OCI-LY3 (cell line): Measurements from ENCODE around the gene NKAIN4.

Experiments used
- H2AFZ ChIP-seq: fragments of 200-600, 300-600 bp; shearing (Covaris generic); 2 replicates; pipeline ENCODE4 v1.6.0; 2014; ENCODE audit warnings: antibody characterized with exemption, low read depth, low read length
- H3K27ac ChIP-seq: fragments of 200-600, 300-600 bp; sonication (generic); 2 replicates; pipeline ENCODE4 v1.5.1; 2014; ENCODE audit warnings: mild to moderate bottlenecking, low read length, moderate library complexity, mixed read lengths
- H3K27me3 ChIP-seq: fragments of 200-600, 300-600 bp; sonication (generic); 2 replicates; pipeline ENCODE4 v1.6.1; 2014; ENCODE audit warnings: low read depth, low read length, mixed read lengths
- H3K36me3 ChIP-seq: fragments of 200-600, 300-600 bp; sonication (generic); replicated peaks from 2 replicates; pipeline ENCODE3; 2014; ENCODE audit warnings: low read depth, low read length, mixed read lengths
- H3K4me1 ChIP-seq: fragments of 300-600, 200-600 bp; sonication (generic); 2 replicates; pipeline ENCODE4 v1.6.1; 2014; ENCODE audit warnings: low read length, mixed read lengths
- H3K4me2 ChIP-seq: fragments of 200-600, 300-600 bp; sonication (generic); 2 replicates; pipeline ENCODE4 v1.6.1; 2014; ENCODE audit warnings: low read length, mixed read lengths
- H3K4me3 ChIP-seq: fragments of 300-600, 200-600 bp; sonication (generic); 2 replicates; pipeline ENCODE4 v1.5.1; 2014; ENCODE audit warnings: antibody characterized with exemption, mild to moderate bottlenecking, low read length, moderate library complexity
- H3K79me2 ChIP-seq: fragments of 300-600, 200-600 bp; shearing (Covaris generic); 2 replicates; pipeline ENCODE4 v1.6.1; 2014; ENCODE audit warnings: mild to moderate bottlenecking, low read length, mixed read lengths
- H3K9ac ChIP-seq: fragments of 300-600, 200-600 bp; shearing (Covaris generic); 2 replicates; pipeline ENCODE4 v1.6.0; 2014; ENCODE audit warnings: mild to moderate bottlenecking, low read length, moderate library complexity
- H3K9me3 ChIP-seq: fragments of 200-600, 300-600 bp; shearing (Covaris generic); 2 replicates; pipeline ENCODE4 v1.6.1; 2014; ENCODE audit warnings: low read length, mixed read lengths; ENCODE audit not compliant: insufficient read depth
- H4K20me1 ChIP-seq: fragments of 200-600, 300-600 bp; sonication (generic); 2 replicates; pipeline ENCODE4 v1.6.1; 2016; ENCODE audit warnings: low read length, mixed read lengths; ENCODE audit not compliant: insufficient read depth
- EZH2phosphoT487 ChIP-seq: fragments of 200-600 bp; shearing (Covaris generic); IDR thresholded peaks from 2 replicates; pipeline ENCODE4 v1.6.1; 2018; ENCODE audit warnings: antibody characterized with exemption, mixed run types, low read depth
- TF ChIP-seq, protein P1 (sequence below): fragments of 200-600, 300-600 bp; sonication (generic); IDR thresholded peaks from 2 replicates; pipeline ENCODE4 v1.5.1; 2014; ENCODE audit warnings: antibody characterized with exemption, low read length, low read depth

NKAIN4 gene

DNA sequence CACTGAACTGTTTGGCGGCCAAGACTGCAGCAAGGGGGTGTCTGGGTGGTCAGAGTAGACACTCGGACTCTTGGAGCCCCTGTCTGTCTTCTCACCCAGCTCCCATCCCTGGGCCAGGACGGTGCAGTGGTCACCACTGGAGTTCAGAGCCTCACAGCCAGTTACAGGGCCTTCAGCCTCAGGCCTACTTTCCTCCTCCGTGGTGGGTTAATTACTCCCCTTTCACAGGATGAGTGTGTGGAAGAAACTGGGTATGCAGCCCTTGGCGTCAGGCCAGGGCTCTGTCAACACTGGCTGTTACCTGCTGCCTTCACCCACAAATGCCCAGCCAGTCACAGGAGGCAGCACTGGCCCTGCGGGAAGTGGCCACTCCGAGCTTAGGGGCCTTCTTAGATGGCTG is 36.6 kb downstream of the NKAIN4 start:
- Histone ChIP-seq H3K27ac (no peak overlapping the region), H3K9ac (no peak overlapping the region), H3K4me2 (no peak overlapping the region), H4K20me1 (peaks cover 10% of the 10 kb centered on the region), H3K4me3 (no peak overlapping the region), H3K4me1 (peaks cover 14% of the 10 kb centered on the region), H3K79me2 (peaks cover 33% of the 10 kb centered on the region), H3K36me3 (peaks cover 19% of the 10 kb centered on the region), H2AFZ (no peak overlapping the region), H3K27me3 (peaks cover 12% of the 10 kb centered on the region), H3K9me3 (no peaks in the 10 kb centered on the region)
- TF ChIP-seq, protein P1, sequence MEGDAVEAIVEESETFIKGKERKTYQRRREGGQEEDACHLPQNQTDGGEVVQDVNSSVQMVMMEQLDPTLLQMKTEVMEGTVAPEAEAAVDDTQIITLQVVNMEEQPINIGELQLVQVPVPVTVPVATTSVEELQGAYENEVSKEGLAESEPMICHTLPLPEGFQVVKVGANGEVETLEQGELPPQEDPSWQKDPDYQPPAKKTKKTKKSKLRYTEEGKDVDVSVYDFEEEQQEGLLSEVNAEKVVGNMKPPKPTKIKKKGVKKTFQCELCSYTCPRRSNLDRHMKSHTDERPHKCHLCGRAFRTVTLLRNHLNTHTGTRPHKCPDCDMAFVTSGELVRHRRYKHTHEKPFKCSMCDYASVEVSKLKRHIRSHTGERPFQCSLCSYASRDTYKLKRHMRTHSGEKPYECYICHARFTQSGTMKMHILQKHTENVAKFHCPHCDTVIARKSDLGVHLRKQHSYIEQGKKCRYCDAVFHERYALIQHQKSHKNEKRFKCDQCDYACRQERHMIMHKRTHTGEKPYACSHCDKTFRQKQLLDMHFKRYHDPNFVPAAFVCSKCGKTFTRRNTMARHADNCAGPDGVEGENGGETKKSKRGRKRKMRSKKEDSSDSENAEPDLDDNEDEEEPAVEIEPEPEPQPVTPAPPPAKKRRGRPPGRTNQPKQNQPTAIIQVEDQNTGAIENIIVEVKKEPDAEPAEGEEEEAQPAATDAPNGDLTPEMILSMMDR, result no peak
- no peak for TF ChIP-seq EZH2phosphoT487

- Histone ChIP-seq H3K79me2 (peaks cover 40% of the 10 kb centered on the region), H3K9ac (peak overlapping the region; percentile 85), H3K4me3 (peak overlapping the region; percentile 83), H3K4me2 (peak overlapping the region; percentile 82), H3K9me3 (no peaks in the 10 kb centered on the region), H3K4me1 (peaks cover 14% of the 10 kb centered on the region), H3K27ac (0 out of 2 replicates have a peak overlapping the region, but pooled peaks have one; percentile 46), H2AFZ (no peak overlapping the region), H3K36me3 (peaks cover 26% of the 10 kb centered on the region), H4K20me1 (peaks cover 18% of the 10 kb centered on the region), H3K27me3 (peaks cover 7% of the 10 kb centered on the region)
- no peak for TF ChIP-seq EZH2phosphoT487
- TF ChIP-seq, protein P1, result no peak
Measured at GRCh38 chr20:63216849-63217471, 37.3 kb downstream of the NKAIN4 start.

DNA sequence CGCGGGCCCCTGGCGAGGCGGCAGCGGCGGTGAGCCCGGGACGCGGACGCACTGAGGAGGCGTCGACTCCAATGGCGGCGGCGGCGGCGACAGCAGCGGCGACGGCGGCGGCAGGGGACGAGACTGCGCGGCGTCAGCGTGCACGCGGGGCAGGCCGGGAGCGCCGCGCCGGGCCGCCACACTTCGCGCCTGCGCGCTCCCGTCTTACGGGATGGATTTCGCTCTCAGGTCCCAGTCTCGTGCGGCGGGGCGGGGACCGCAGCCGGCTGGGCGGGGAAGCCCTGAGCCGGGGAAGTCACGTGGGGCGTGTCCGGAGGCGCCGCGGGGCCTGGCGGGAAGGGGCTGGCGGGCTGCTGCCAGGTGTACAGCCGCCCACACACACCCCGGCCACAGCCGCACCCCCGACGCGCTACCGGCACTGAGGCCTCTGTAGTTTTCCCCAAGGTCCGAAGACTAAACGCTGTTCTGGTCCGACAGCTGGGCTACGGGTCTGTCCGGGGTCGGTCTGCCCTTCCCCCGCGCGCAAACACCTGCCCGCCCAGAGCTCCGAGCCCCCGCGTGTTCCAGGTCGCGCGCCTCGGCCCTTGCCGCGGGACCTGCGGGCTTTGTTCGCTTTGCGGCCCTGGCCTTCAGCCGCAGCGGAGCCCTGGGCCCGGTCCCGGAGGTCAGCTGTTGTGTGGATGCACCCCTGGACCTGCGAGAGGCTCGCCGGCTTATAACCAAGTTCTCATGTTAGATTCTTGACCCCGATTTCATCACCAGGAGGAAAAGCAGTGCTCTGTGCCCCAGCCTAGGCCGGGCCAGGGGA is 38.0 kb downstream of the NKAIN4 start, which contains the start of gene YTHDF1:
Gene YTHDF1 (minus strand): TSS at position 91 of the 808 bp plus-strand sequence. CDS start 239 bp downstream, outside the sequence.
- H4K20me1 ChIP-seq, result peaks cover 23% of the 10 kb centered on the region
- H3K36me3 ChIP-seq, result peaks cover 26% of the 10 kb centered on the region
- TF ChIP-seq, protein P1, result no peak
- TF ChIP-seq EZH2phosphoT487, result no peak
- H3K9me3 ChIP-seq, result no peaks in the 10 kb centered on the region
- peaks cover 14% of the 10 kb centered on the region for H3K4me1 ChIP-seq
- H3K79me2 ChIP-seq, result peaks cover 47% of the 10 kb centered on the region
- peak within 1 kb of the TSS; percentile 54 for H3K27ac ChIP-seq
- peak within 1 kb of the TSS; percentile 98 for H3K4me3 ChIP-seq
- H2AFZ ChIP-seq, result peak within 1 kb of the TSS; percentile 27; the same call in 1 of the 2 replicates
- peak within 1 kb of the TSS; percentile 98 for H3K9ac ChIP-seq
- H3K27me3 ChIP-seq, result peaks cover 4% of the 10 kb centered on the region; the same call in 1 of the 2 replicates
- peak within 1 kb of the TSS; percentile 93 for H3K4me2 ChIP-seq
